Activated naive CD4-positive, alpha-beta T cell treated with anti-CD3 and anti-CD28 coated beads, Interleukin-2, amount 50 U/mL, for 16 hours (primary cell): Measurements from ENCODE around the gene BSDC1.
A peak's percentile ranks its signal among the peaks of the same experiment; 100 is the strongest.
"Not testable (repeated sequence)": the region's sequence is repeated elsewhere in the genome, so short reads cannot be mapped to it uniquely, and the experiment has no call there.

ENCODE experiments used
- DNase-seq: peaks from one replicate; pipeline ENCODE4 v3.0.0-alpha.2; 2020

BSDC1 gene

GRCh38 chr1:32394141-32394889 is at the start of gene BSDC1:
Gene BSDC1 (minus strand): TSS chr1:32394441. CDS start chr1:32394414, 27 bp downstream.
- peak; percentile 98 for DNase-seq

DNA sequence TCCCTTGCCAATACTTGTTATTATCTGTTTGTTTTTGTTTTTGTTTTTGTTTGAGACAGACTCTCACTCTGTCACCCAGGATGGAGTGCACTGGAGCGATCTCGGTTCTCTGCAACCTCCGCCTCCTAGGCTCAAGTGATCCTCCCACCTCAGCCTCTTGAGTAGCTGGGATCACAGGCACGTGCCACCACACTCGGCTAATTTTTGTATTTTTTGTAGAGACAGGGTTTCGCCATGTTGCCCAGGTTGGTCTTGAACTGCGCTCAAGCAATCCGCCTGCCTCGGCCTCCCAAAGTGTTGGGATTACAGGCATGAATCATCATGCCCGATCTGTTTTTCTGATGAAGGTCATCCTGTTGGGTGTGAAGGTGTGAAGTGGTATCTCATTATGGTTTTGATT is 47.2 kb upstream of the BSDC1 start:
- not testable (repeated sequence) for DNase-seq

GRCh38 chr1:32438777-32439176 is 44.5 kb upstream of the BSDC1 start:
- not testable (repeated sequence) for DNase-seq

DNA sequence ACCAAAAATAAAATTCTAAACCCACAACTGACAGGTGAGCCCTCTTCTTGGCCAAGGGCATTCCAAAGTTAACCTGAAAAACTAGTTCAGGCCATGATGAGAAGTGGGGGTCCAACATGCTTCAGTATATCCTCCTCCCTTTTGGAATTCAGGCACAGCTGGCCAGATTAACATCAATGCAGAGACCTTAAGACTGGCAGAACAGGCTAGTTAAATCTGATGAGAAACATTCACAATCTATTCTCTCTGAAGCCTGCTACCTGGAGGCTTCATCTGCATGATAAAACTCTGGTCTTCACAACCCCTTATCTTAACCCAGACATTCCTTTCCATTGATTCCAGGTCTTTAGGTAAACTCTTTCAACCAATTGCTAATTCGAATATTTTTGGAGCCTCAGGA is 43.9 kb upstream of the BSDC1 start:
- DNase-seq, result no peak

DNA sequence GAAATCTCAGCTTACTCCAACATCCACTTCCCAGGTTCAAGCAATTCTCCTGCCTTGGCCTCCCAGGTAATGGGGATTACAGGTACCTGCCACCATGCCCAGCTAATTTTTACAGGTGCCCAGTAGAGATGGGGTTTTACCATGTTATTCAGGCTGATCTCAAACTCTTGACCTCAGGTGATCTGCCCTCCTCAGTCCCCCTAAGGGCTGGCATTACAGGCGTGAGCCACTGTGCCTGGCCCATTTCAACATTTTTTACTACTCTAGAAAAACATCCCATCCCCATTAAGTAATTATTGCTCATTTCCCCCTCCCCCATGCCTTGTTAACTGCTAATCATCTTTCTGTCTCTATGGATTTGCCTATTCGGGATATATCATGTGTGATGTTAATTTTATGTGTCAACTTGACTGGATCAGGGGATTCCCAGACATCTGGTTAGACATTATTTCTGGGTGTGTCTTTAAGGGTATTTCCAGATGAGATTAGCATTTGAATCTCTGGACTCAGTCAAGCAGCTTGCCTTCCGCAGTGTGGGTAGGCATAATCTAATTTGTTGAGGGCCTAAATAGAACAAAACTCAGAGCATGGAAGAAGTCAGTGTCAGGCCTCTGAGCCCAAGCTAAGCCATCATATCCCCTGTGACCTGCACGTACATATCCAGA is 37.6 kb upstream of the BSDC1 start:
- DNase-seq, result no peak

- no peak for DNase-seq
Observed at GRCh38 chr1:32427264-32427963, 33.2 kb upstream of the BSDC1 start.

GRCh38 chr1:32426489-32427255 is 32.4 kb upstream of the BSDC1 start:
- DNase-seq, result no peak

- no peak for DNase-seq
Observed at GRCh38 chr1:32421775-32422174, 27.5 kb upstream of the BSDC1 start.

DNA sequence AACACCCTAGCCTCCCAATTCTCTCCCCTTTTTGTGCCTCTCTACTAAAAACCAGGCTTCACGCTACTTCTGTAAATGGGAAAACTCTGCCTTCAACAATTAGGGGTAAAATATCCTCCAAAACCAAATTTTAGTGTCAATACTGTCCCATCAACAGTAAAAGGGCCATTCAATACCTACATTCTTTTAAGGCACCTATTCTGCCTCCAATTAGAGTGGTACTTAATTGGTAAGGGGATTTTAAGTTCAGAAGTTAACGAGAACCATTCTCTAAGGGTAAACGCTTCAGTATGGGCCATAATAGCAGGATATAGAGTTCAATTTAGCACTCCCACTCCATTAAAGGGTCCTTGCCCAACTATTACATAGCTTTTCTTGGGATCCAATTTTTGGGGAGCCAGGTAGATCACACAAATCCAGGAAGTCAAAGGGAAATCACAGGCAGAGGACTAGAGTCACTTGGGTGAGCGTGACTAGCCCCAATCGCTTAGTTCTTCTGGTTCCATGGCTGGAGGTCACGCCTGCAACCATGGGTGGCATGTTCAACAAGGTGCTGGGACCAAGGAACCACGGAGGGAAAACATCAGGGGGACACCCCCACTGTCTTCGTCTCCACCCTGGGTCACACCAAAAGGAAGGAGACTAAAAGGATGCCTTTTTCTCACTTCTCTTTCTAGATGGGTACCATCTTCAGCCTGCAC is 20.1 kb upstream of the BSDC1 start:
- no peak for DNase-seq

GRCh38 chr1:32413507-32414185 is 19.4 kb upstream of the BSDC1 start:
- DNase-seq, result peak; percentile 66

GRCh38 chr1:32411261-32411660 is 17.0 kb upstream of the BSDC1 start:
- no peak for DNase-seq

GRCh38 chr1:32406629-32407111 is 12.4 kb upstream of the BSDC1 start:
- no peak for DNase-seq

GRCh38 chr1:32405672-32406467 is 11.6 kb upstream of the BSDC1 start:
- no peak for DNase-seq

DNA sequence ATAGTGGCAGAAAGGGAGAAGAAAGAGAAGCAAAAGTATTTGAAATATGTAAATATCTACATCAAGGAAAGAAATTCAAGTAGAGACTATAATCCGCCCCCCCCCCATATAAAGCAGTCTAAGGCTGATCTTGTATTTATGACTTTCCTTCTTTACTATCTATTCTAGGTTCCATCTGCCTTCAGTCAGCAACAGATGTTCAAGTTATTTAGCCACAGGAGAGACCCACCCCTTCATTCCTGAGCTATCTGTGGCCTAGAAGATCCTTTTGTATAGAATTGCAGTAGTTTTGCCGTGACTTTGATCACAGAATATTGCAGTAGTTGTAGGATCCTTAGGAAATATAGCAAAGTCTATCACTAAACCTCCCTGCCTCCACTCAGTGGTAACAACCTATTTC is 10.7 kb upstream of the BSDC1 start:
- DNase-seq, result no peak

DNA sequence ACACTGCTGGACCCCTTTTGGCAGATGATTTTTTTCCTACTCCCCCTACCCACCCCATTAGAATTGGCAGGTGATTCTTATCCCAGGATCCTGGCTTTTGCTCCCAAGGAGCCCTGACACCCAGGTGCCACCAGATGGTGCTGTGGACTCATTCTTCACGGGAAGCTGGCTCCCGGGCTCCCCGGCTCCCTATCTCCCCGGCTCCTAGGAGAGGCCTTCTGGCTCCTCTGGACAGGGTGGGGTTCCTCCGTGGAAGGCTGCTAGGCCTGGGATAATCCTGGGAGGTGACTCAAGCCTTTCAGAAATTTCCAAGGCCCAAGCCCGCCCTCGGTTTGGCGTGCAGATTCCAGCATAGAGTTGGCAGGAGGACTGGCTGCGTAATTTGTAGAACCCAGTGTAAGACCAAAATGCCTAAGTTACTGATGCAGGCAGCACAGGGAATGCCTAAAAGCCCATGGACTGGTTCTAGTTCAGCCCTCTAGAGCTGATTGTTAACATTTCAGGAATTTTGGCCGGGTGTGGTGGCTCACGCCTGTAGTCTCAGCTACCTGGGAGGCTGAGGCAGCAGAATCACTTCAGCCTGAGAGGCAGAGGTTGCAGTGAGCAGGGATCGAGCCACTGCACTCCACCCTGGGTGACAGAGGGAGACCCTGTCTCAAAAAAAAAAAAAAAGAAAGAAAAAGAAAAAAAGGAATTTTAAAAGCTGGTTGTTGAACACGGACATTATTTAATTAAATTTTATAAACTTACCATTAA is 6.8 kb upstream of the BSDC1 start:
- peak; percentile 48 for DNase-seq

DNA sequence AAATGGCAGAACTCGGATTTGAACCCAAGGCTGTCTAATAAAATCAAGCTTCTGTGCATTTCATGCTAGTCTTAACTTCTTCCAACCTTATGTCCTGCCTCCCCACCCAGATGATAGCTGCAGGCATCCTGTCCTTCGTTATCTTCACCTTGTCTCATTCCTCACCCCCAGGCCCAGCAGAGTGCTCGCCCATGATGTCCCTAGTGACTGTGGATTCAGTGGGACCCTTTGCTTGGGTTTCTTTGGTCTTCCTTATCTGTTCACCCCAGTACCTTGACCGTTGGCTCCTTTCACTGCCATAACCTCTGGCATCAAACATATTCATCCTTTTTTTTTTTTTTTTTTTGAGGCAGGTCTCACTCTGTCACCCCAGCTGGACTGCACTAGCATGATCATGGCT is 5.6 kb upstream of the BSDC1 start:
- no peak for DNase-seq

GRCh38 chr1:32398401-32398800 is 4.2 kb upstream of the BSDC1 start:
- DNase-seq, result no peak

- DNase-seq, result not testable (repeated sequence)
Observed at GRCh38 chr1:32396524-32396923, 2.3 kb upstream of the BSDC1 start.

- no peak for DNase-seq
Observed at GRCh38 chr1:32394890-32395432, 720 bp upstream of the BSDC1 start.

- peak; percentile 34 for DNase-seq
Observed at GRCh38 chr1:32393832-32394140, 455 bp downstream of the BSDC1 start.
